Measurements from ENCODE around the gene PRKAG1.

GRCh38 chr12:49026678-49027480 is 8.3 kb upstream of the PRKAG1 start:
- TF ChIP-seq CTCF (IDR thresholded peaks at IDR 0.05) (no peak), POLR2A (IDR thresholded peaks at IDR 0.05) (no peak)

Data from body of pancreas (tissue), 4 donors.